Liver (tissue), 9 donors: ENCODE data around the gene NELL1. TPM values are rescaled to one million over a fixed set of nuclear protein-coding genes. Genes with fewer than 3 reads are reported as not detected.

Experiments used
- DNase-seq: peaks from one replicate; pipeline ENCODE4 v3.0.0-alpha.2; 2017; ENCODE audit warnings: low spot score
- H3K27ac ChIP-seq, 2 donors: one replicate each; pipeline ENCODE4 v1.7.0; 2013; ENCODE audit warnings: inconsistent platforms in 2 of 2, low read length in 2 of 2, control low read depth in 1 of 2, low read depth in 1 of 2, mild to moderate bottlenecking in 1 of 2
- H3K27me3 ChIP-seq, 4 donors: one replicate each; pipeline versions ENCODE4 v1.6.1 to v1.7.0; 2013; ENCODE audit warnings: low read length in 3 of 4, inconsistent platforms in 1 of 4, mild to moderate bottlenecking in 1 of 4, moderate library complexity in 1 of 4; ENCODE audit not compliant: control insufficient read depth in 4 of 4, insufficient read depth in 4 of 4
- H3K36me3 ChIP-seq, 4 donors: one replicate each; pipeline versions ENCODE4 v1.6.1 to v1.7.0; 2013; ENCODE audit warnings: low read length in 3 of 4, mild to moderate bottlenecking in 3 of 4, low read depth in 1 of 4, moderate library complexity in 1 of 4; ENCODE audit not compliant: control insufficient read depth in 4 of 4, insufficient read depth in 3 of 4
- H3K4me1 ChIP-seq, 4 donors: one replicate each; pipeline versions ENCODE4 v1.6.1 to v1.7.0; 2013; ENCODE audit warnings: low read length in 3 of 4, mild to moderate bottlenecking in 3 of 4, moderate library complexity in 1 of 4; ENCODE audit not compliant: control insufficient read depth in 4 of 4, insufficient read depth in 4 of 4
- H3K4me3 ChIP-seq, 3 donors: one replicate each; pipeline versions ENCODE4 v1.6.1 to v1.7.0; 2013; ENCODE audit warnings: low read length in 3 of 3, control low read depth in 1 of 3, low read depth in 1 of 3, mild to moderate bottlenecking in 1 of 3
- H3K9ac ChIP-seq, 2 donors: one replicate each; pipeline ENCODE4 v1.7.0; 2013; ENCODE audit warnings: low read length in 2 of 2, mild to moderate bottlenecking in 2 of 2, moderate library complexity in 2 of 2, control low read depth in 1 of 2, low read depth in 1 of 2
- H3K9me3 ChIP-seq, 4 donors: one replicate each; pipeline versions ENCODE4 v1.6.1 to v1.7.0; 2013; ENCODE audit warnings: low read length in 3 of 4; ENCODE audit not compliant: control insufficient read depth in 4 of 4
- FOXA1 ChIP-seq: IDR thresholded peaks from 2 replicates; pipeline ENCODE4 v1.6.1; 2016; ENCODE audit warnings: antibody characterized with exemption
- FOXA2 ChIP-seq: IDR thresholded peaks from 2 replicates; pipeline ENCODE4 v1.6.1; 2016; ENCODE audit warnings: antibody characterized with exemption
- GABPA ChIP-seq, 2 donors: IDR thresholded peaks in 1 of 2; conservative IDR thresholded peaks in 1 of 2; 2 replicates each; pipeline ENCODE4 v1.6.1; 2016; ENCODE audit warnings: antibody characterized with exemption in 2 of 2, mild to moderate bottlenecking in 1 of 2, moderate library complexity in 1 of 2
- HNF4A ChIP-seq, 2 donors: conservative IDR thresholded peaks; 2 replicates each; pipeline ENCODE4 v1.6.1; 2016; ENCODE audit warnings: antibody characterized with exemption in 2 of 2, mild to moderate bottlenecking in 2 of 2
- JUND ChIP-seq, 2 donors: IDR thresholded peaks; 2 replicates each; pipeline ENCODE4 v1.6.1; 2016; ENCODE audit warnings: antibody characterized with exemption in 2 of 2
- RAD21 ChIP-seq, 2 donors: IDR thresholded peaks; 2 replicates each; pipeline ENCODE4 v1.6.1; 2016; ENCODE audit warnings: antibody characterized with exemption in 2 of 2, mild to moderate bottlenecking in 2 of 2
- SP1 ChIP-seq: IDR thresholded peaks from 2 replicates; pipeline ENCODE4 v1.6.1; 2018; ENCODE audit warnings: antibody characterized with exemption, mild to moderate bottlenecking
- TAF1 ChIP-seq: conservative IDR thresholded peaks from 2 replicates; pipeline ENCODE4 v1.6.1; 2016; ENCODE audit warnings: antibody characterized with exemption, mild to moderate bottlenecking
- YY1 ChIP-seq: IDR thresholded peaks from 2 replicates; pipeline ENCODE4 v1.6.1; 2016; ENCODE audit warnings: antibody characterized with exemption, mild to moderate bottlenecking
- WGBS: extraction: QIAGEN DNeasy Blood & Tissue Kit; methylation state at CpG from one replicate; pipeline ENCODE4 v1.1.7; 2013; 5-methylcytosine and 5-hydroxymethylcytosine counted together
- polyA plus RNA-seq, 2 donors: library from polyadenylated mRNA; stranded (reverse) in 1 of 2; unstranded in 1 of 2; fragments of 200-250 nt in 1 of 2; fragments of >200 nt in 1 of 2; fragmentation: Nextera tagmentation in 1 of 2; extraction: Ambion mirVana in 1 of 2; gene quantifications; one replicate each; pipeline versions ENCODE4 v1.2.1 to v1.2.3, GENCODE V29; 2013 to 2015
- total RNA-seq, 2 donors: library from RNA; depleted of rRNA; stranded (reverse); fragments of >200 nt; gene quantifications; one replicate each; pipeline ENCODE4 v1.2.3, GENCODE V29; 2014
- TF ChIP-seq, protein P1 (sequence below): fragments of 150-350 bp; IDR thresholded peaks from 2 replicates; pipeline ENCODE4 v1.5.1; 2017; ENCODE audit warnings: improper control_type of control experiment, low read depth, low read length; ENCODE audit not compliant: missing input control
- TF ChIP-seq, protein P2 (sequence below): IDR thresholded peaks from 2 replicates; pipeline ENCODE4 v1.6.1; 2016; ENCODE audit warnings: antibody characterized with exemption
- TF ChIP-seq, protein P3 (sequence below): IDR thresholded peaks from 2 replicates; pipeline ENCODE4 v1.6.1; 2016; ENCODE audit warnings: antibody characterized with exemption, mild to moderate bottlenecking
- donor health status: healthy.
- donor health status: healthy.
- donor health status: healthy.
- donor health status: healthy.
- donor health status: healthy.

The NELL1 gene
- total and polyA plus RNA-seq, 4 donors, result not detected

DNA sequence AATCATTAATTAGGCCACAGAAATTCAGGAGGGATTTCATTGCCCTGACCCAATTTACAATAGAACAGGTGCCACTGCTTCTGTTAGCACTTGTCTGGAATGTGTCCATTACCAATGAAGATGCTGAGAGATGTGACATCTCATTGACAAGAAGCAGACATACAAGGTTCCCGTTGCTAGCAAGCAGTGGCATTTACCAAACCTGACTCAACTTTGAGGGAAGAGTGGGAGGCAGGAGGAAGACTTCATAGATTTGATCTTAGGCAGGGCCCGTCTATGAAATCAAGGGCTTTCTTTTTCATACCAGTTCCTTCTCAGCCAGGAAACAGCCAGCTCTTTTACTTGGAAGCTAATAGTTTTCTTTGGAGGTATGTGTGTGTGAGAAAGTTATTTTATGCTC lies 280.2 kb downstream of the NELL1 start:
- 44% methylated on average over 2 of the region's 2 CpGs for WGBS
- TF ChIP-seq FOXA2, result no peak
- TF ChIP-seq GABPA (IDR thresholded peaks at IDR 0.05 in 1 of 2, conservative IDR thresholded peaks at IDR 0.05 in 1 of 2), result no peak
- no peak for TF ChIP-seq FOXA1
- no peak for TF ChIP-seq TAF1
- no peak for TF ChIP-seq RAD21 (IDR thresholded peaks at IDR 0.05)
- TF ChIP-seq SP1, result no peak
- TF ChIP-seq, protein P1, sequence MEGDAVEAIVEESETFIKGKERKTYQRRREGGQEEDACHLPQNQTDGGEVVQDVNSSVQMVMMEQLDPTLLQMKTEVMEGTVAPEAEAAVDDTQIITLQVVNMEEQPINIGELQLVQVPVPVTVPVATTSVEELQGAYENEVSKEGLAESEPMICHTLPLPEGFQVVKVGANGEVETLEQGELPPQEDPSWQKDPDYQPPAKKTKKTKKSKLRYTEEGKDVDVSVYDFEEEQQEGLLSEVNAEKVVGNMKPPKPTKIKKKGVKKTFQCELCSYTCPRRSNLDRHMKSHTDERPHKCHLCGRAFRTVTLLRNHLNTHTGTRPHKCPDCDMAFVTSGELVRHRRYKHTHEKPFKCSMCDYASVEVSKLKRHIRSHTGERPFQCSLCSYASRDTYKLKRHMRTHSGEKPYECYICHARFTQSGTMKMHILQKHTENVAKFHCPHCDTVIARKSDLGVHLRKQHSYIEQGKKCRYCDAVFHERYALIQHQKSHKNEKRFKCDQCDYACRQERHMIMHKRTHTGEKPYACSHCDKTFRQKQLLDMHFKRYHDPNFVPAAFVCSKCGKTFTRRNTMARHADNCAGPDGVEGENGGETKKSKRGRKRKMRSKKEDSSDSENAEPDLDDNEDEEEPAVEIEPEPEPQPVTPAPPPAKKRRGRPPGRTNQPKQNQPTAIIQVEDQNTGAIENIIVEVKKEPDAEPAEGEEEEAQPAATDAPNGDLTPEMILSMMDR, result no peak
- no peak for TF ChIP-seq YY1
- no peak for TF ChIP-seq HNF4A (conservative IDR thresholded peaks at IDR 0.05)
- no peak for TF ChIP-seq JUND (IDR thresholded peaks at IDR 0.05)
- TF ChIP-seq, protein P2, sequence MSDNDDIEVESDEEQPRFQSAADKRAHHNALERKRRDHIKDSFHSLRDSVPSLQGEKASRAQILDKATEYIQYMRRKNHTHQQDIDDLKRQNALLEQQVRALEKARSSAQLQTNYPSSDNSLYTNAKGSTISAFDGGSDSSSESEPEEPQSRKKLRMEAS, result no peak
- TF ChIP-seq, protein P3, sequence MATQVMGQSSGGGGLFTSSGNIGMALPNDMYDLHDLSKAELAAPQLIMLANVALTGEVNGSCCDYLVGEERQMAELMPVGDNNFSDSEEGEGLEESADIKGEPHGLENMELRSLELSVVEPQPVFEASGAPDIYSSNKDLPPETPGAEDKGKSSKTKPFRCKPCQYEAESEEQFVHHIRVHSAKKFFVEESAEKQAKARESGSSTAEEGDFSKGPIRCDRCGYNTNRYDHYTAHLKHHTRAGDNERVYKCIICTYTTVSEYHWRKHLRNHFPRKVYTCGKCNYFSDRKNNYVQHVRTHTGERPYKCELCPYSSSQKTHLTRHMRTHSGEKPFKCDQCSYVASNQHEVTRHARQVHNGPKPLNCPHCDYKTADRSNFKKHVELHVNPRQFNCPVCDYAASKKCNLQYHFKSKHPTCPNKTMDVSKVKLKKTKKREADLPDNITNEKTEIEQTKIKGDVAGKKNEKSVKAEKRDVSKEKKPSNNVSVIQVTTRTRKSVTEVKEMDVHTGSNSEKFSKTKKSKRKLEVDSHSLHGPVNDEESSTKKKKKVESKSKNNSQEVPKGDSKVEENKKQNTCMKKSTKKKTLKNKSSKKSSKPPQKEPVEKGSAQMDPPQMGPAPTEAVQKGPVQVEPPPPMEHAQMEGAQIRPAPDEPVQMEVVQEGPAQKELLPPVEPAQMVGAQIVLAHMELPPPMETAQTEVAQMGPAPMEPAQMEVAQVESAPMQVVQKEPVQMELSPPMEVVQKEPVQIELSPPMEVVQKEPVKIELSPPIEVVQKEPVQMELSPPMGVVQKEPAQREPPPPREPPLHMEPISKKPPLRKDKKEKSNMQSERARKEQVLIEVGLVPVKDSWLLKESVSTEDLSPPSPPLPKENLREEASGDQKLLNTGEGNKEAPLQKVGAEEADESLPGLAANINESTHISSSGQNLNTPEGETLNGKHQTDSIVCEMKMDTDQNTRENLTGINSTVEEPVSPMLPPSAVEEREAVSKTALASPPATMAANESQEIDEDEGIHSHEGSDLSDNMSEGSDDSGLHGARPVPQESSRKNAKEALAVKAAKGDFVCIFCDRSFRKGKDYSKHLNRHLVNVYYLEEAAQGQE, result no peak

DNA sequence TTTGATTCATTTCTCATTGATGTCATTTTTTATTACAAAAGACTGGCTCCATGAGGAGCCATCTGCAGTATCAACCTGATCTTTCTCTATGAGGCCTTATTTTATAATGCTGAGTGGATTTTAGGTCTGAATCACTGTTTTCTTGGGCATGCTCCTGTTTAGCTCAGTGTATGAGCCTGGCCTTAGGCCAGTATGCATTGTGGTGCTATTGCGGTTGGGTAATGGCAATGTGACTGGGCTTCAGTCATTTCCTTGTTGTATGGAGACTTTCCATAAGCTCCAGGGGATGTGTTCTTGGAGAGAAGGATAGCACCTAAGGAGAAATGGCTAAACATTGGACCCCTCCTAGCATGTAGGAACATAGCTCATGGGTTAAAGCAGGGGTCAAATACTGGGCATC lies 293.2 kb downstream of the NELL1 start:
- H3K4me3 ChIP-seq, result no peak overlapping the region
- no peak overlapping the region for H3K9ac ChIP-seq
- H3K4me1 ChIP-seq, result no peaks in the 10 kb centered on the region
- no peaks in the 10 kb centered on the region for H3K36me3 ChIP-seq
- H3K9me3 ChIP-seq, result no peaks in the 10 kb centered on the region
- WGBS, result 95% methylated on average over 1 of the region's 1 CpG
- no peak overlapping the region for H3K27ac ChIP-seq
- H3K27me3 ChIP-seq, result peaks cover 0 to 4% (median 0%) of the 10 kb centered on the region in 4 donors
- TF ChIP-seq FOXA2 (no peak), YY1 (no peak), FOXA1 (no peak)
- TF ChIP-seq, protein P3, result no peak
- DNase-seq, result no peak

More for the DNA sequence above, 280.2 kb downstream of the NELL1 start:
- H3K4me3 ChIP-seq, result no peak overlapping the region
- DNase-seq, result no peak
- H3K9me3 ChIP-seq, result no peaks in the 10 kb centered on the region
- no peaks in the 10 kb centered on the region for H3K4me1 ChIP-seq
- H3K9ac ChIP-seq, result no peak overlapping the region
- H3K27me3 ChIP-seq, result no peaks in the 10 kb centered on the region
- H3K36me3 ChIP-seq, result no peaks in the 10 kb centered on the region
- no peak overlapping the region for H3K27ac ChIP-seq
